Measurements from ENCODE around the gene MPRIP. TPM values are rescaled to one million over a fixed set of nuclear protein-coding genes. Genes with fewer than 3 reads are reported as not detected.

The MPRIP gene
- total and polyA plus RNA-seq, 2 donors (not counting 3 experiments of a cell fraction or from before 2014, with no cell fraction given), result 94.6 to 246 TPM

DNA sequence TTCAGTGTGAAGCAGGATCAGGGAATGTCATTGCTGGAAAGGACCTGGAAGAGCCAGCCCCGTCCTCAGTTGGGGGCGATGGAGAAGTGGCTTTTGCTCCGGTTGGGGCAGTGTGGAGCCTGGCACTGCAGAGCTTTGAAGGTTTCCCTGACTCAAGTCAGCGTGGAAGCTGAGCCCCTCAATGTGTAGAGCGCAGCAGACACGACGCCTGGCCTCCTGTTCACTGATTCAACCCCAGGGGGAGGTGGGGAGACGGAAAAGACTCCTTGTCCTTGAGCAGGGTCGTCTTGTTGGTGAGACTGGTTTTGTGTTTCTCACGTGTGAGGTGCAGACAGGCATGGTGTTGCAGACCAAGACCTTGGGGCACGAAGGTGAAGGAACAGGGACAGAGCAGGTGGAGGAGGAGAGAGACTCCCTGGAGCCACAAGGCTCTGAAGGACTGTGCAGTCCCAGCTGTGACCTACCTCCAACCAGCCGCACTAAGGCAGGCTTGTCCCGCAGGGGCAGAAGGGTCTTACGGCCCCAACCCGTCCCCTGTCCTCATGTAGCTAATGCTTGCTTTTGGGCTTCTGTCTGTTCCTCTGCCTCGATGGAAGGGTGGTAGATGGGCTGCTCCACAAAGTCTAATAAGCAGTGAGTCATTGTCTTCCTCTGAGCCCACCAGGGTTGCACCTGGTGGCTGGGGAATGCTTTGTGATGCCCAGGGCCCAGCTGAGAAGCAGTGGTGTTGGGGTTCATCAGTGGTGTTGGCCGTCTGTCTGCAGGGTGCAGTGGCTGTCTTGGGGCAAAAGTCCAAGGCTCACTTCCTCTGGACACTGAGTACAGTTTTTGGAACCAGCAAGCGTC lies 47.8 kb downstream of the MPRIP start:
- Histone ChIP-seq H3K4me1 (ENCODE audit: control insufficient read depth, extremely low read depth, insufficient read depth, low read length) (no peaks in the 10 kb centered on the region), H3K27ac (ENCODE audit: insufficient read depth, low read depth, low read length) (no peak overlapping the region), H3K79me2 (ENCODE audit: control insufficient read depth, insufficient read depth, low read length) (peaks cover 92% of the 10 kb centered on the region), H3K9ac (replicated peaks; ENCODE audit: extremely low read depth, insufficient read depth, low read length) (no peak overlapping the region), H3K36me3 (ENCODE audit: control insufficient read depth in 2 of 2, extremely low read depth in 1 of 2, insufficient read depth in 2 of 2, low read length in 2 of 2) (peaks cover 3 to 38% of the 10 kb centered on the region in 2 experiments), H4K20me1 (replicated peaks; ENCODE audit: control insufficient read depth, extremely low read depth, insufficient read depth, low read length) (peaks cover 5% of the 10 kb centered on the region), H2AFZ (ENCODE audit: low read depth, low read length) (no peak overlapping the region), H3K4me3 (replicated peaks in 1 of 3; ENCODE audit: insufficient read depth in 1 of 3, low read depth in 1 of 3, low read length in 3 of 3) (no peak overlapping the region), H3K9me1 (replicated peaks; ENCODE audit: control insufficient read depth, extremely low read depth, insufficient read depth, low read length) (no peaks in the 10 kb centered on the region), H3K27me3 (ENCODE audit: control insufficient read depth in 2 of 2, insufficient read depth in 2 of 2, low read length in 2 of 2) (no peaks in the 10 kb centered on the region), H3K9me3 (replicated peaks; ENCODE audit: control insufficient read depth, insufficient read depth, low read length) (no peaks in the 10 kb centered on the region), H3K4me2 (ENCODE audit: insufficient read depth, low read length) (no peak overlapping the region)
- BruUV-seq (replicated peaks), result no TSS peak
- intact Hi-C loops (cut with micrococcal nuclease), result no loop called here
- ChIA-PET POLR2A (no interaction called here), CTCF (no interaction called here)
- FAIRE-seq (no peak), DNase-seq (ENCODE audit: low read depth, low spot score) (no peak)
- no peak for TF ChIP-seq MAX (IDR thresholded peaks at IDR 0.05; ENCODE audit: insufficient read depth, insufficient read length)
- no peak for TF ChIP-seq GATA2 (IDR thresholded peaks at IDR 0.05; ENCODE audit: insufficient read depth, insufficient read length, low read depth, low read length)
- TF ChIP-seq MYC (IDR thresholded peaks at IDR 0.05; ENCODE audit: low read depth, low read length), result no peak
- no peak for TF ChIP-seq JUN (IDR thresholded peaks at IDR 0.05; ENCODE audit: borderline replicate concordance, insufficient read depth, insufficient read length, low read depth)
- TF ChIP-seq EZH2 (IDR thresholded peaks at IDR 0.05; ENCODE audit: borderline replicate concordance, low read depth, low read length, severe bottlenecking), result no peak
- TF ChIP-seq CTCF (IDR thresholded peaks at IDR 0.05; ENCODE audit: extremely low read depth in 1 of 2, insufficient read depth in 1 of 2, low read depth in 1 of 2, low read length in 2 of 2), result no peak
- no peak for TF ChIP-seq POLR2AphosphoS5 (IDR thresholded peaks at IDR 0.05; ENCODE audit: insufficient read depth, low read depth, low read length)
- no peak for TF ChIP-seq FOS (IDR thresholded peaks at IDR 0.05; ENCODE audit: borderline replicate concordance, insufficient read depth, low read length)
- TF ChIP-seq POLR2A (IDR thresholded peaks at IDR 0.05; ENCODE audit: low read depth, low read length), result no peak
- dilution Hi-C loops (cut with MboI; ENCODE audit: extremely low pct_ligation_motif_present, low sequenced_read_pairs), result no loop called here

All from endothelial cell of umbilical vein (primary cell).